Esophagus squamous epithelium (tissue), 4 donors: ENCODE data around the gene MTNR1B.

Experiments
- POLR2A ChIP-seq, 4 donors: fragments of 450-650 bp; IDR thresholded peaks; one replicate each; pipeline ENCODE4 v1.6.1; 2017; ENCODE audit warnings: antibody characterized with exemption in 4 of 4, mild to moderate bottlenecking in 4 of 4, moderate library complexity in 3 of 4
- TF ChIP-seq, protein P1 (sequence below), 6 experiments: fragments of 450-650 bp in 4 of 6; fragments of 200-600 bp in 2 of 6; sonication (generic) in 2 of 6; IDR thresholded peaks; one replicate each; pipeline ENCODE4 v1.5.1; 2016 to 2019; ENCODE audit warnings: antibody characterized with exemption in 6 of 6, mild to moderate bottlenecking in 4 of 6, moderate library complexity in 4 of 6

DNA sequence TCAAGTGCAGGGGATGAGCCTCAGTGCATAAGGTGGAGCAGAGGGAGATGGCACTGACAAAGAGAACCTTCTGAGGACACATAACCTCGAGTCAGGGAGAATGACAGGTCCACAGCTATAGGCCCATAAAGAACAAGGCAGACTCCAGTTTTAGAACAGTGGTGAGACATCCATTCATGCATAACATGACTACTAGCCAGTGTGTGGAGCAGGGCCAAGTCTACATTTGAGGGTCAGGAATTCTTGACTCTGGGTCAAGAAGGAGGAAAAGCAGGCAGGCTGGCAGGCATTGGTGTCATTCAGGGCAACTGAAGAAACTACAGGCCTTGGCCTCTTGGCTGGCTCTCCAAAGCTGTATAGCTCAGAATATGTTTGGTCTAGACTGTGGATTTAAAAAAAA is 54.9 kb downstream of the MTNR1B start:
- no peak for TF ChIP-seq POLR2A (IDR thresholded peaks at IDR 0.05)
- TF ChIP-seq, protein P1, sequence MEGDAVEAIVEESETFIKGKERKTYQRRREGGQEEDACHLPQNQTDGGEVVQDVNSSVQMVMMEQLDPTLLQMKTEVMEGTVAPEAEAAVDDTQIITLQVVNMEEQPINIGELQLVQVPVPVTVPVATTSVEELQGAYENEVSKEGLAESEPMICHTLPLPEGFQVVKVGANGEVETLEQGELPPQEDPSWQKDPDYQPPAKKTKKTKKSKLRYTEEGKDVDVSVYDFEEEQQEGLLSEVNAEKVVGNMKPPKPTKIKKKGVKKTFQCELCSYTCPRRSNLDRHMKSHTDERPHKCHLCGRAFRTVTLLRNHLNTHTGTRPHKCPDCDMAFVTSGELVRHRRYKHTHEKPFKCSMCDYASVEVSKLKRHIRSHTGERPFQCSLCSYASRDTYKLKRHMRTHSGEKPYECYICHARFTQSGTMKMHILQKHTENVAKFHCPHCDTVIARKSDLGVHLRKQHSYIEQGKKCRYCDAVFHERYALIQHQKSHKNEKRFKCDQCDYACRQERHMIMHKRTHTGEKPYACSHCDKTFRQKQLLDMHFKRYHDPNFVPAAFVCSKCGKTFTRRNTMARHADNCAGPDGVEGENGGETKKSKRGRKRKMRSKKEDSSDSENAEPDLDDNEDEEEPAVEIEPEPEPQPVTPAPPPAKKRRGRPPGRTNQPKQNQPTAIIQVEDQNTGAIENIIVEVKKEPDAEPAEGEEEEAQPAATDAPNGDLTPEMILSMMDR (IDR thresholded peaks at IDR 0.05): no peak
